ENCODE results near the gene CECR2.

Gene CECR2

DNA sequence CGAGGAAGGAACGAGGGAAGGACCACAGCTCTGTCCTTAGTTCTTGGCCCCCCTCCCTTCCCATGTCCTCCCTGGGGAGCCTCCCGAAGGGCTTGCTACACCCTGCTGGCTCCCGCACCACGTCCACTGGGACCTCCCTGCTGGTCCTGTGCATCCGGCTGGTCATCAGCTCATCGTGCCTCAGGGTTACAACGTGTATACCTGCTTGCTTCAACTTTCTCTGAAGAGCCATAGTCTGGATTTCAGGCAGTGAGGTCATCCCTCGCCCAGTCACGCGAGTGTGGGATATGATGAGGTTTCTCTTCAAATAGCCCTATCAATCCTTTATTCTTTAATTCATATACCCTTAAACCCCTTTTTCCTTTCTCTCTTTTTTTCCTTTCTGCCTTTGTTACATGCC is 21.5 kb upstream of the CECR2 start:
- no peak overlapping the region for H3K4me3 ChIP-seq (replicated peaks; ENCODE audit: low read depth, low read length)
- TF ChIP-seq, protein P1, sequence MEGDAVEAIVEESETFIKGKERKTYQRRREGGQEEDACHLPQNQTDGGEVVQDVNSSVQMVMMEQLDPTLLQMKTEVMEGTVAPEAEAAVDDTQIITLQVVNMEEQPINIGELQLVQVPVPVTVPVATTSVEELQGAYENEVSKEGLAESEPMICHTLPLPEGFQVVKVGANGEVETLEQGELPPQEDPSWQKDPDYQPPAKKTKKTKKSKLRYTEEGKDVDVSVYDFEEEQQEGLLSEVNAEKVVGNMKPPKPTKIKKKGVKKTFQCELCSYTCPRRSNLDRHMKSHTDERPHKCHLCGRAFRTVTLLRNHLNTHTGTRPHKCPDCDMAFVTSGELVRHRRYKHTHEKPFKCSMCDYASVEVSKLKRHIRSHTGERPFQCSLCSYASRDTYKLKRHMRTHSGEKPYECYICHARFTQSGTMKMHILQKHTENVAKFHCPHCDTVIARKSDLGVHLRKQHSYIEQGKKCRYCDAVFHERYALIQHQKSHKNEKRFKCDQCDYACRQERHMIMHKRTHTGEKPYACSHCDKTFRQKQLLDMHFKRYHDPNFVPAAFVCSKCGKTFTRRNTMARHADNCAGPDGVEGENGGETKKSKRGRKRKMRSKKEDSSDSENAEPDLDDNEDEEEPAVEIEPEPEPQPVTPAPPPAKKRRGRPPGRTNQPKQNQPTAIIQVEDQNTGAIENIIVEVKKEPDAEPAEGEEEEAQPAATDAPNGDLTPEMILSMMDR (IDR thresholded peaks at IDR 0.05; ENCODE audit: low read depth, low read length, missing control alignments): no peak
- no peak for DNase-seq (ENCODE audit: extremely low read depth, low read depth)

DNA sequence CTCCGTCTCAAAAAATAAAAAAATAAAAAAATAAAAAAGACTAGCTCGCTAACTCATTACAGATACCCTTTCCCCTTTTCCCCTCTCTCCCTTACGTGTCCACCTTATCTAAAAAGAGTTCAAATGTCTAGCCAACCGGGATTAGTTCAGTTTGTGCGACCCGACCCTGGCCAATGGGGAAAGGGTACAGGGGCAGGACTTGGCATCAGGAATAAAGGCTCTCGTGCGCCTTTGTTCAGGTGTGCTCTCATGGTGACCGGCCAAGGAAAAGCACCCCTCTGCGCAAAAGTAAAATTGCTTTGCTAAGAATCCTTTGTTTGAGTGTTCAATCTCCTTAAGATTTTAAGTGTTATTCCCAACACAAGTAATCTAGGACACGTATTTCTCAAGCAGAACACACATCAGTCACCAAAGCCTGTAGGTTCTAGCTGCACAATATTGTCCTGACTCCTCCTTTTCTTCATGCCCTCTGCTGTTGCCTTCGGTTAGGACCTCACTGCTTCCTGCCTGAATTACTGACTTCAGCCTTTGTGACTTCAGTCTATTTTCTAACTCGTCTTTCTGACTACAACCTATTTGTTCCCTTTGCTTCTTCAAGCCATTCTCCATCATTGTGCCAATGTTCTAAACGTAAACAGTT is 20.7 kb upstream of the CECR2 start:
- DNase-seq (ENCODE audit: extremely low read depth, low read depth): no peak
- no peak overlapping the region for H3K4me3 ChIP-seq (replicated peaks; ENCODE audit: low read depth, low read length)
- TF ChIP-seq, protein P1 (IDR thresholded peaks at IDR 0.05; ENCODE audit: low read depth, low read length, missing control alignments): no peak

DNA sequence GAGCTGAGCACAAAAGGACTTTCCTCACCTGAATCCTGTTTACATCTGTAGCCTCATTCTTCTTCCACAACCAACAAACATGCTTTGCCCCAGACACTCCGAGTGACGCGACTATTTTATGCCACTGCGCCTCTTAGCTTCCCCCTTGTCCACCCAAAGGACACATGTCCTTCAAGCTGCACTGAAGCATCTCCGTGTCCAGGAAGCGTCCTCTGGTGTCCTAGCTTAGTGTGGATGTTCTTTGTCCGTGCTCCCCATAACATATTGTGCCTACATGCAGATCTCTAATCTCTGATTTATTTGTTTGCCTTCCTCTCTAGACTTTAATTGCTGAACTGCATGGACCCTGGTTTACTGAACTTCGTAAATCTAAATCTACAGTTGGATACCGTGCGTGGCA is 20.1 kb upstream of the CECR2 start:
- TF ChIP-seq, protein P1 (IDR thresholded peaks at IDR 0.05; ENCODE audit: low read depth, low read length, missing control alignments): no peak
- DNase-seq (ENCODE audit: extremely low read depth, low read depth): no peak
- H3K4me3 ChIP-seq (replicated peaks; ENCODE audit: low read depth, low read length): no peak overlapping the region

DNA sequence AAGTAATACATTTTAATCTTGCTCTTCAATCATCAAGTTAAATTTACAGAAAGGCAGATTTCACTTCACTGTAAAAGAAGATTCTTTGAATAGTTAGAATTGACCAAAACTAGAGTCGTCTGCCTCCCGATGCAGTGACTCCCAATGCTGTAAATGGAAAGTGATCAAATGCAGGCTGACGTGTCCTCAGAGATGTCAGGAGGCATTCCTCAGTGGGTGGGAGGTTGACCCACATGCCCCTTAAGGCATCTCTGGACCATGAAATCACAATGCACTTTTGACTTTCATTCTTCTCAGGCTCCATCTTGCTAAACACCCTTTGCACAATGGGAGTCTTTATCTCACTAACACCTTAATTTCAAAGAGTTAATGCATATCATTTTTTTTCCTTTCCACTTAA is 19.0 kb upstream of the CECR2 start:
- no peak overlapping the region for H3K4me3 ChIP-seq (replicated peaks; ENCODE audit: low read depth, low read length)
- no peak for DNase-seq (ENCODE audit: extremely low read depth, low read depth)
- TF ChIP-seq, protein P1 (IDR thresholded peaks at IDR 0.05; ENCODE audit: low read depth, low read length, missing control alignments): no peak

DNA sequence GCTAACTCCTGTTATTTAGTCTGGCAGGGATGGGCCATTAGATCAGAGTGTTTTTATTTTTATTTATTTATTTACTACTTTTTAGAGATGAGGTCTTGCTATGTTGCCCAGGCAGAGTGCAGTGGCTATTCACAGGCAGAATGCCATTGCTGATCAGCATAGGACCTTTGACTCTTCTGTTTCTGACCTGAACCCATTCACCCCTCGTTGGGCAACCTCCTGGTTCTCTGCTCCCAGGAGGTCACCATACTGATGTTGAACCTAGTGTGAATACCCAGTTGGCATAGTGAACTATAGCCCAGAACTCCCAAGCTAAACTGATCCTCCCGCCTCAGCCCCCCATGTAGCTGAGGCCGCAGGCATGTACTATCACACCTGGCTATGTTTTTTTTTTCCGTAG is 16.5 kb upstream of the CECR2 start:
- no peak for DNase-seq (ENCODE audit: extremely low read depth, low read depth)
- no peak overlapping the region for H3K4me3 ChIP-seq (replicated peaks; ENCODE audit: low read depth, low read length)
- TF ChIP-seq, protein P1 (IDR thresholded peaks at IDR 0.05; ENCODE audit: low read depth, low read length, missing control alignments): no peak

DNA sequence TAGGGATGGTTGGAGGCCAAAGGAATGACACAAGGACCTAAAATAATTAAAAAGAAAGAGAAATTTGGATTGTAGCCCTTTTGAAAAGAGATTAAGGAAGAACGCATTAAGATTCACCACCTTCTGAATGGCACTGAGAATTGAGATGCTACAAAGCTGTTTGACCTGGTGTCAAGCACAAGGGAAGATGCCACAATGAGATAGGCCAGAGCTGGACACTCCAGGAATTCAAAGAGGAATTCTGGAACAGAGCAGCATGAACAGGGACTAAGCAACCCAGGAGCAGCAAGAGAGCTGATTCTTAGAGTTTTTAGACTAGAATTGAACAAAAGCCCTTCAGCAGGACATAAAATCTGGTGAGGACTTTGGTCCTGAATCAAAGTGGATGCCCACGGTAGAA is 11.6 kb upstream of the CECR2 start:
- no peak overlapping the region for H3K4me3 ChIP-seq (replicated peaks; ENCODE audit: low read depth, low read length)
- TF ChIP-seq, protein P1 (IDR thresholded peaks at IDR 0.05; ENCODE audit: low read depth, low read length, missing control alignments): no peak
- DNase-seq (ENCODE audit: extremely low read depth, low read depth): no peak

DNA sequence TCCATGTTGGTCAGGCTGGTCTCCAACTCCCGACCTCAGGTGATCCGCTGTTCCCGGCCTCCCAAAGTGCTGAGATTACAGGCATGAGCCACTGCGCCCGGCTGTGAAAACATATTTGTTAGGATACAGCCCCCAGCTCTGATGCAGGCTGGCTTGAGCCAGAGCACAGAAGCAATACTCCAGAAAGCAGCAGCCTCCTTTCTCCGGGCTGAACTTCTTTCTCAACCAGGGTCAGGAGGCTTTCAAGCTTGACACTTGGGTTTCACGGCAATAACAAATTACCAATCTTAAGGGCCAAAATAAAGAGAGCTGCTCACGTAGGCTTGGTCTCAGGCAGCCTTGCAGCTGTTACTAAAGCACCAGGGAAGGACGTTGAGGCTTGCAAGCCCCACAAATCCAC is 10.8 kb upstream of the CECR2 start:
- TF ChIP-seq, protein P1 (IDR thresholded peaks at IDR 0.05; ENCODE audit: low read depth, low read length, missing control alignments): no peak
- no peak overlapping the region for H3K4me3 ChIP-seq (replicated peaks; ENCODE audit: low read depth, low read length)
- no peak for DNase-seq (ENCODE audit: extremely low read depth, low read depth)

All from HFF-Myc (cell line).